Heart left ventricle (tissue), 13 donors: ENCODE data around the gene CDHR3.

Experiments used
- CTCF ChIP-seq, 12 donors: fragments of 200-600 bp; sonication (generic) in 4 of 12; IDR thresholded peaks; one replicate each; pipeline versions ENCODE4 v1.5.0 to v1.8.0; 2018 to 2022; ENCODE audit warnings: antibody characterized with exemption in 12 of 12, mild to moderate bottlenecking in 5 of 12
- POLR2A ChIP-seq, 2 donors: fragments of 450-650 bp; IDR thresholded peaks; one replicate each; pipeline ENCODE4 v1.6.1; 2017; ENCODE audit warnings: antibody characterized with exemption in 2 of 2, mild to moderate bottlenecking in 2 of 2, moderate library complexity in 2 of 2
- donor health status: ischemic (EF 13 %, LVEDD 7.1; RV severe dilation, severe dysfunction).
- donor health status: DM: no; HTN: yes; CAD: no.
- donor health status: DM: no; HTN: no; CAD: no.
- donor health status: ischemic (EF 25% LVEDD 6.9; RV normal size, moderate dysfunction).
- donor health status: ischemic (EF 25% LVEDD 5.7; RV mildly dilated, moderate dysfunction).
- donor health status: ischemic (EF 35%, LVEDD 5.7; RV mildly dilated, moderate dysfunction).
- donor health status: nonischemic (EF 11% LVEDD 7.7; RV severe dilation, severe dysfunction).
- donor health status: DM: yes; HTN: yes; CAD: no.
- donor health status: PGD.
- donor health status: ischemic (EF 29% LVEDD 5.4; RV normal size, mild dysfunction).
- donor health status: nonischemic (EF 23%, LVEDD 6.1; RV moderate dilation, normal function).

- TF ChIP-seq CTCF (IDR thresholded peaks at IDR 0.05), result no peak
- no peak for TF ChIP-seq POLR2A (IDR thresholded peaks at IDR 0.05)
Observed at GRCh38 chr7:105987046-105987445, 24.0 kb downstream of the CDHR3 start.
